Thoracic aorta (tissue), 2 donors: ENCODE data around the gene SLC5A11. TPM values are rescaled to one million over a fixed set of nuclear protein-coding genes. Genes with fewer than 3 reads are reported as not detected.
A peak's percentile ranks its signal among the peaks of the same experiment; 100 is the strongest.

Experiments used
- ATAC-seq: fragments of 150-250 bp; one replicate; pipeline ENCODE4 v1.8.0; 2017; ENCODE audit warnings: low read depth; ENCODE audit not compliant: insufficient number of reproducible peaks, low FRiP score
- DNase-seq: peaks from one replicate; pipeline ENCODE4 v3.0.0-alpha.2; 2020; ENCODE audit warnings: low spot score
- H3K27ac ChIP-seq, 2 donors: fragments of 200-600 bp; sonication (generic); 1 replicate in 1 of 2; 2 replicates in 1 of 2; pipeline ENCODE4 v1.5.1; 2016; ENCODE audit warnings: mild to moderate bottlenecking in 2 of 2, moderate library complexity in 2 of 2
- H3K27me3 ChIP-seq: fragments of 200-600 bp; sonication (generic); replicated peaks from 2 replicates; pipeline ENCODE4 v1.6.0; 2016; ENCODE audit warnings: mild to moderate bottlenecking; ENCODE audit not compliant: insufficient read depth
- H3K36me3 ChIP-seq: fragments of 200-600 bp; sonication (generic); one replicate; pipeline ENCODE4 v1.5.1; 2016
- H3K4me1 ChIP-seq, 2 donors: fragments of 200-600 bp; sonication (generic); 1 replicate in 1 of 2; 2 replicates in 1 of 2; pipeline versions ENCODE4 v1.5.1 to v1.6.0; 2016; ENCODE audit warnings: low read depth in 2 of 2, mild to moderate bottlenecking in 1 of 2; ENCODE audit not compliant: control insufficient read depth in 1 of 2
- H3K4me3 ChIP-seq: fragments of 200-600 bp; sonication (generic); 2 replicates; pipeline ENCODE4 v1.5.1; 2016; ENCODE audit warnings: mild to moderate bottlenecking
- H3K9me3 ChIP-seq: fragments of 200-600 bp; sonication (generic); 2 replicates; pipeline ENCODE4 v1.5.1; 2016
- total RNA-seq, 2 donors: library from RNA; depleted of rRNA; stranded (reverse); fragments of >200 nt; gene quantifications; one replicate each; pipeline versions ENCODE4 v1.1.0 to v1.2.3, GENCODE V29; 2016
- TF ChIP-seq, protein P1 (sequence below): fragments of 200-600 bp; sonication (generic); IDR thresholded peaks from one replicate; pipeline ENCODE4 v1.5.1; 2019; ENCODE audit warnings: antibody characterized with exemption

SLC5A11 gene
- total RNA-seq, 2 donors from 2014 or later: 17.7 TPM; not detected in 1

- Histone ChIP-seq H3K27me3 (no peaks in the 10 kb centered on the region), H3K36me3 (peaks cover 79% of the 10 kb centered on the region), H3K27ac (peak overlapping the region; percentile 12 to 37), H3K4me3 (no peak overlapping the region), H3K9me3 (no peaks in the 10 kb centered on the region), H3K4me1 (peaks cover 0 to 5% of the 10 kb centered on the region in 2 donors)
- TF ChIP-seq, protein P1, sequence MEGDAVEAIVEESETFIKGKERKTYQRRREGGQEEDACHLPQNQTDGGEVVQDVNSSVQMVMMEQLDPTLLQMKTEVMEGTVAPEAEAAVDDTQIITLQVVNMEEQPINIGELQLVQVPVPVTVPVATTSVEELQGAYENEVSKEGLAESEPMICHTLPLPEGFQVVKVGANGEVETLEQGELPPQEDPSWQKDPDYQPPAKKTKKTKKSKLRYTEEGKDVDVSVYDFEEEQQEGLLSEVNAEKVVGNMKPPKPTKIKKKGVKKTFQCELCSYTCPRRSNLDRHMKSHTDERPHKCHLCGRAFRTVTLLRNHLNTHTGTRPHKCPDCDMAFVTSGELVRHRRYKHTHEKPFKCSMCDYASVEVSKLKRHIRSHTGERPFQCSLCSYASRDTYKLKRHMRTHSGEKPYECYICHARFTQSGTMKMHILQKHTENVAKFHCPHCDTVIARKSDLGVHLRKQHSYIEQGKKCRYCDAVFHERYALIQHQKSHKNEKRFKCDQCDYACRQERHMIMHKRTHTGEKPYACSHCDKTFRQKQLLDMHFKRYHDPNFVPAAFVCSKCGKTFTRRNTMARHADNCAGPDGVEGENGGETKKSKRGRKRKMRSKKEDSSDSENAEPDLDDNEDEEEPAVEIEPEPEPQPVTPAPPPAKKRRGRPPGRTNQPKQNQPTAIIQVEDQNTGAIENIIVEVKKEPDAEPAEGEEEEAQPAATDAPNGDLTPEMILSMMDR: no peak
- no peak for ATAC-seq
- DNase-seq: no peak
Measured at GRCh38 chr16:24819462-24820040, 26.2 kb upstream of the SLC5A11 start.

GRCh38 chr16:24820522-24820921, 25.2 kb upstream of the SLC5A11 start:
- Histone ChIP-seq H3K9me3 (no peaks in the 10 kb centered on the region), H3K27me3 (no peaks in the 10 kb centered on the region), H3K4me3 (no peak overlapping the region), H3K4me1 (peaks cover 0 to 5% of the 10 kb centered on the region in 2 donors), H3K27ac (peak overlapping the region; percentile 28 to 47), H3K36me3 (peaks cover 72% of the 10 kb centered on the region)
- ATAC-seq (no peak), DNase-seq (no peak)
- TF ChIP-seq, protein P1: no peak

DNA sequence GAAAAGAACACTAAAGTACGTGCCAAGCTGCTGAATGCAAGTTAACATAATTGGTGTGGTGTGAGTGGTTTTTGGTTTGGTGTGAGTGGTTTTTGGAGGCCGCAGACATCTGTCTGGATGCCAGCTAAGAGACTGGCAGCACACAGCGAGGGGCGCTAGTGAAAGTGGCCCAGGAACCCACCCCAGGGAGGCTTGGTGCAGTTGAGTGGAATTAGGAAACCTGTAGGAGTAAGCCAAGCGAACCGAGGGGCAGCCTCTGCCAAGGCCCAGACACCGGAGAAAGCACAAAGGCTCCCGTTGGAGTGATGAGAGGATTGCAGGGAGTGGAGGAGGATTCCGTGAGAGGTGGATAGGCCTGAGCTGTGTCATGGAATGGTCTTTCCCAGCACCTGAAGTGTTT, 24.6 kb upstream of the SLC5A11 start:
- DNase-seq: no peak

GRCh38 chr16:24822542-24822941, 23.2 kb upstream of the SLC5A11 start:
- ATAC-seq (no peak), DNase-seq (no peak)
- Histone ChIP-seq H3K4me1 (peaks cover 0 to 5% of the 10 kb centered on the region in 2 donors), H3K4me3 (no peak overlapping the region), H3K9me3 (no peaks in the 10 kb centered on the region), H3K27me3 (no peaks in the 10 kb centered on the region), H3K36me3 (peaks cover 69% of the 10 kb centered on the region), H3K27ac (no peak overlapping the region)
- TF ChIP-seq, protein P1: no peak

More for the DNA sequence above, 24.6 kb upstream of the SLC5A11 start:
- peaks cover 0 to 5% of the 10 kb centered on the region in 2 donors for H3K4me1 ChIP-seq
- no peaks in the 10 kb centered on the region for H3K9me3 ChIP-seq
- H3K4me3 ChIP-seq: no peak overlapping the region
- H3K27me3 ChIP-seq: no peaks in the 10 kb centered on the region
- TF ChIP-seq, protein P1: no peak
- H3K36me3 ChIP-seq: peaks cover 66% of the 10 kb centered on the region
- ATAC-seq: no peak
- H3K27ac ChIP-seq: peak overlapping the region; percentile 28 to 47

DNA sequence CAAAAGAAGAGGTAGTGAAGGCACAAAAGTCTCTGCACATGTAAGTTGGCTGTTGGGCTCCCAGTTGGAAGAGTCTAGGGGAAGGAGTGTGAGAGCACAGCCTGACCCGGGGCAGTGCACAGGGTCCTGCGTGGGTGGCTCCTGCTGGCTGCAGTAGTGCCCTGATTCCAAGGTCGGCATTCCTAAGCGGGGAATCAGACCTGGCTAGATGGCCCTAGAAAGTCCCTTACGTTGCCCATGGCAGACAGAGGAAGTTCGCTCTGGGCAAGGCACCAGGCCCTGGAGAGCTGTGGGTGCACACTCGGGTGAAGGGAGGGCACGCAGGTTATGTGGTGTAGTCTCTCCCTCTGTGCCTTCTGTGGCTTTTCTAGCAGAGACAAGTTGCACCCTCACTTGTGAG, 22.8 kb upstream of the SLC5A11 start:
- ATAC-seq: no peak
- no peaks in the 10 kb centered on the region for H3K9me3 ChIP-seq

More for the DNA sequence above, 22.8 kb upstream of the SLC5A11 start:
- Histone ChIP-seq H3K36me3 (peaks cover 69% of the 10 kb centered on the region), H3K27me3 (no peaks in the 10 kb centered on the region), H3K27ac (no peak overlapping the region), H3K4me1 (peaks cover 0 to 5% of the 10 kb centered on the region in 2 donors), H3K4me3 (no peak overlapping the region)
- no peak for DNase-seq
- TF ChIP-seq, protein P1: no peak
